Right lobe of liver (tissue), 4 donors: Measurements from ENCODE around the gene MEIS2.

ENCODE experiments used
- POLR2A ChIP-seq: fragments of 450-650 bp; IDR thresholded peaks from one replicate; pipeline ENCODE4 v1.6.1; 2017; ENCODE audit warnings: antibody characterized with exemption, mild to moderate bottlenecking
- TF ChIP-seq, protein P1 (sequence below), 4 donors: fragments of 200-600 bp in 3 of 4; fragments of 450-650 bp in 1 of 4; IDR thresholded peaks; one replicate each; pipeline versions ENCODE4 v1.5.1 to v1.8.0; 2016 to 2022; ENCODE audit warnings: antibody characterized with exemption in 4 of 4, mild to moderate bottlenecking in 2 of 4
- donor health status: DM: no; HTN: no; CAD: no.
- donor health status: DM: no; HTN: no; CAD: no.
- donor health status: DM: no; HTN: yes; CAD: no.

GRCh38 chr15:37071134-37071533, 29.2 kb downstream of the MEIS2 start:
- TF ChIP-seq, protein P1, sequence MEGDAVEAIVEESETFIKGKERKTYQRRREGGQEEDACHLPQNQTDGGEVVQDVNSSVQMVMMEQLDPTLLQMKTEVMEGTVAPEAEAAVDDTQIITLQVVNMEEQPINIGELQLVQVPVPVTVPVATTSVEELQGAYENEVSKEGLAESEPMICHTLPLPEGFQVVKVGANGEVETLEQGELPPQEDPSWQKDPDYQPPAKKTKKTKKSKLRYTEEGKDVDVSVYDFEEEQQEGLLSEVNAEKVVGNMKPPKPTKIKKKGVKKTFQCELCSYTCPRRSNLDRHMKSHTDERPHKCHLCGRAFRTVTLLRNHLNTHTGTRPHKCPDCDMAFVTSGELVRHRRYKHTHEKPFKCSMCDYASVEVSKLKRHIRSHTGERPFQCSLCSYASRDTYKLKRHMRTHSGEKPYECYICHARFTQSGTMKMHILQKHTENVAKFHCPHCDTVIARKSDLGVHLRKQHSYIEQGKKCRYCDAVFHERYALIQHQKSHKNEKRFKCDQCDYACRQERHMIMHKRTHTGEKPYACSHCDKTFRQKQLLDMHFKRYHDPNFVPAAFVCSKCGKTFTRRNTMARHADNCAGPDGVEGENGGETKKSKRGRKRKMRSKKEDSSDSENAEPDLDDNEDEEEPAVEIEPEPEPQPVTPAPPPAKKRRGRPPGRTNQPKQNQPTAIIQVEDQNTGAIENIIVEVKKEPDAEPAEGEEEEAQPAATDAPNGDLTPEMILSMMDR (IDR thresholded peaks at IDR 0.05) = no peak
- TF ChIP-seq POLR2A = no peak
